ENCODE measurements around the gene SH3RF1. TPM values are rescaled to one million over a fixed set of nuclear protein-coding genes. Genes with fewer than 3 reads are reported as not detected.

SH3RF1 gene
- total and polyA plus RNA-seq, 2 of the 13 experiments (the other 11 are each of a cell fraction or from before 2014, with no cell fraction given), result 3.1 to 3.2 TPM

- peak; percentile 57 for TF ChIP-seq HNF1B (CRISPR knock-in tag; IDR thresholded peaks at IDR 0.05)
- TF ChIP-seq PPARG (CRISPR knock-in tag; conservative IDR thresholded peaks at IDR 0.05), result peak; percentile 82
- no peak for TF ChIP-seq ZBTB2 (CRISPR knock-in tag; IDR thresholded peaks at IDR 0.05; ENCODE audit: low read depth)
- TF ChIP-seq ZNF749 (CRISPR knock-in tag; IDR thresholded peaks at IDR 0.05; ENCODE audit: borderline replicate concordance), result no peak
- peak; percentile 33; the same call in 1 of the 2 replicates for TF ChIP-seq ARID4A (CRISPR knock-in tag; IDR thresholded peaks at IDR 0.05; ENCODE audit: borderline replicate concordance)
- no peak for TF ChIP-seq MEF2D (CRISPR knock-in tag; IDR thresholded peaks at IDR 0.05)
- TF ChIP-seq ZNF460 (CRISPR knock-in tag; IDR thresholded peaks at IDR 0.05; ENCODE audit: borderline replicate concordance), result no peak
- TF ChIP-seq ZNF572 (CRISPR knock-in tag; IDR thresholded peaks at IDR 0.05), result no peak
- peak; percentile 65 for TF ChIP-seq ISL2 (CRISPR knock-in tag; IDR thresholded peaks at IDR 0.05)
- TF ChIP-seq DBP (CRISPR knock-in tag; IDR thresholded peaks at IDR 0.05; ENCODE audit: not compliant biosample characterization), result no peak
- TF ChIP-seq BCL3 (CRISPR knock-in tag; IDR thresholded peaks at IDR 0.05), result no peak
- 0 out of 2 replicates have a peak, but pooled peaks have one; percentile 34 for TF ChIP-seq ZNF720 (CRISPR knock-in tag; IDR thresholded peaks at IDR 0.05)
- TF ChIP-seq SP140L (CRISPR knock-in tag; IDR thresholded peaks at IDR 0.05; ENCODE audit: borderline replicate concordance), result 0 out of 2 replicates have a peak, but pooled peaks have one; percentile 55
- peak; percentile 77 for TF ChIP-seq RXRB (CRISPR knock-in tag; IDR thresholded peaks at IDR 0.05; ENCODE audit: borderline replicate concordance)
- TF ChIP-seq ZBTB42 (CRISPR knock-in tag; IDR thresholded peaks at IDR 0.05), result no peak
- TF ChIP-seq MLXIP (CRISPR knock-in tag; IDR thresholded peaks at IDR 0.05; ENCODE audit: borderline replicate concordance), result peak; percentile 56; the same call in 1 of the 2 replicates
Measured at GRCh38 chr4:169070895-169071218, 199.9 kb downstream of the SH3RF1 start (continued).

Measured in HepG2 (cell line).